HG02884 (cell line): ENCODE measurements around the gene USP46.

Experiments
- ATAC-seq: cut with Tn5 transposase; IDR thresholded peaks from one replicate; pipeline ENCODE4 v1.9.1; 2021; ENCODE audit warnings: mild to moderate bottlenecking, moderate library complexity; ENCODE audit not compliant: unreplicated experiment

USP46 gene

GRCh38 chr4:52657618-52658501 lies 1.2 kb downstream of the USP46 start:
- ATAC-seq: no peak

- no peak for ATAC-seq
Observed at GRCh38 chr4:52657292-52657617, 1.8 kb downstream of the USP46 start.

GRCh38 chr4:52655506-52655905 lies 3.6 kb downstream of the USP46 start:
- ATAC-seq: no peak

- ATAC-seq: no peak
Observed at GRCh38 chr4:52651996-52652672, 7.0 kb downstream of the USP46 start.

- no peak for ATAC-seq
Observed at GRCh38 chr4:52648836-52649235, 10.3 kb downstream of the USP46 start.

GRCh38 chr4:52646741-52647140 lies 12.4 kb downstream of the USP46 start:
- no peak for ATAC-seq

GRCh38 chr4:52646096-52646495 lies 13.0 kb downstream of the USP46 start:
- ATAC-seq: no peak

GRCh38 chr4:52645300-52645699 lies 13.8 kb downstream of the USP46 start:
- peak; percentile 24 for ATAC-seq

- no peak for ATAC-seq
Observed at GRCh38 chr4:52643785-52644244, 15.3 kb downstream of the USP46 start.

GRCh38 chr4:52643190-52643589 lies 15.9 kb downstream of the USP46 start:
- no peak for ATAC-seq

GRCh38 chr4:52641854-52642563 lies 17.1 kb downstream of the USP46 start:
- peak; percentile 91 for ATAC-seq

GRCh38 chr4:52640808-52641565 lies 18.1 kb downstream of the USP46 start:
- no peak for ATAC-seq

GRCh38 chr4:52638717-52639116 lies 20.4 kb downstream of the USP46 start:
- ATAC-seq: peak; percentile 37

- ATAC-seq: no peak
Observed at GRCh38 chr4:52637116-52637515, 22.0 kb downstream of the USP46 start.

GRCh38 chr4:52635560-52635959 lies 23.5 kb downstream of the USP46 start:
- no peak for ATAC-seq

- no peak for ATAC-seq
Observed at GRCh38 chr4:52635130-52635529, 24.0 kb downstream of the USP46 start.

- ATAC-seq: no peak
Observed at GRCh38 chr4:52633846-52634245, 25.3 kb downstream of the USP46 start.

GRCh38 chr4:52628974-52629373 lies 30.1 kb downstream of the USP46 start:
- ATAC-seq: no peak

- no peak for ATAC-seq
Observed at GRCh38 chr4:52628543-52628942, 30.6 kb downstream of the USP46 start.

- no peak for ATAC-seq
Observed at GRCh38 chr4:52627876-52628275, 31.2 kb downstream of the USP46 start.

- no peak for ATAC-seq
Observed at GRCh38 chr4:52625216-52625615, 33.9 kb downstream of the USP46 start.
